SK-N-SH treated with all-trans-retinoic acid at 6 μM for 48 hours (cell line): Measurements from ENCODE around the gene CAMK4.

ENCODE experiments used
- ATAC-seq: fragments of 200-7000 bp; cut with Tn5 transposase; 3 replicates; pipeline ENCODE4 v1.9.1; 2020; ENCODE audit warnings: mild to moderate bottlenecking, moderate library complexity
- ARNTL ChIP-seq: fragments of 450-650 bp; formaldehyde crosslinking; IDR thresholded peaks from 2 replicates; pipeline ENCODE4 v1.5.0; 2020; ENCODE audit warnings: low read depth, mild to moderate bottlenecking, moderate library complexity, borderline replicate concordance
- BACH2 ChIP-seq: fragments of 250-450 bp; sonication (Bioruptor Pico); IDR thresholded peaks from 2 replicates; pipeline ENCODE4 v1.9.0; 2021; ENCODE audit warnings: mild to moderate bottlenecking, borderline replicate concordance
- CSDC2 ChIP-seq: fragments of 250-450 bp; sonication (Bioruptor Pico); IDR thresholded peaks from 2 replicates; pipeline ENCODE4 v1.5.0; 2020; ENCODE audit warnings: mild to moderate bottlenecking, moderate library complexity
- GLIS3 ChIP-seq: fragments of 250-450 bp; sonication (Bioruptor Pico); IDR thresholded peaks from 2 replicates; pipeline ENCODE4 v1.5.0; 2020; ENCODE audit warnings: mild to moderate bottlenecking, moderate library complexity
- ISL1 ChIP-seq: fragments of 250-450 bp; sonication (Bioruptor Pico); IDR thresholded peaks from 2 replicates; pipeline ENCODE4 v2.1.2; 2022; ENCODE audit warnings: mild to moderate bottlenecking, moderate library complexity
- OSR1 ChIP-seq: fragments of 250-450 bp; sonication (Bioruptor Pico); IDR thresholded peaks from 2 replicates; pipeline ENCODE4 v1.8.0; 2022; ENCODE audit warnings: moderate library complexity, mild to moderate bottlenecking, inconsistent platforms
- PPARA ChIP-seq: fragments of 250-450 bp; sonication (Bioruptor Pico); IDR thresholded peaks from 2 replicates; pipeline ENCODE4 v1.5.0; 2020; ENCODE audit warnings: mild to moderate bottlenecking, borderline replicate concordance
- RARB ChIP-seq: fragments of 250-450 bp; sonication (Bioruptor Pico); IDR thresholded peaks from 2 replicates; pipeline ENCODE4 v1.8.0; 2021; ENCODE audit warnings: mild to moderate bottlenecking, moderate library complexity
- SNAI2 ChIP-seq: fragments of 250-450 bp; sonication (Bioruptor Pico); IDR thresholded peaks from 2 replicates; pipeline ENCODE4 v1.5.0; 2020; ENCODE audit warnings: mild to moderate bottlenecking, moderate library complexity
- TCF4 ChIP-seq: fragments of 250-450 bp; sonication (Bioruptor Pico); IDR thresholded peaks from 2 replicates; pipeline ENCODE4 v1.8.0; 2021; ENCODE audit warnings: mild to moderate bottlenecking, moderate library complexity, borderline replicate concordance
- TOX ChIP-seq: fragments of 250-450 bp; sonication (Bioruptor Pico); IDR thresholded peaks from 2 replicates; pipeline ENCODE4 v1.8.0; 2021; ENCODE audit warnings: mild to moderate bottlenecking, moderate library complexity, borderline replicate concordance
- ZC3H10 ChIP-seq: fragments of 250-450 bp; sonication (Bioruptor Pico); IDR thresholded peaks from 2 replicates; pipeline ENCODE4 v1.5.1; 2021; ENCODE audit warnings: mild to moderate bottlenecking, moderate library complexity
- ZFP3 ChIP-seq: fragments of 250-450 bp; sonication (Bioruptor Pico); IDR thresholded peaks from 2 replicates; pipeline ENCODE4 v1.5.0; 2020; ENCODE audit warnings: mild to moderate bottlenecking, moderate library complexity
- ZFP30 ChIP-seq: fragments of 450-650 bp; formaldehyde crosslinking; IDR thresholded peaks from 2 replicates; pipeline ENCODE4 v1.5.0; 2022; ENCODE audit warnings: mild to moderate bottlenecking, moderate library complexity
- ZNF565 ChIP-seq: fragments of 450-650 bp; formaldehyde crosslinking; conservative IDR thresholded peaks from 2 replicates; pipeline ENCODE4 v1.5.0; 2020; ENCODE audit warnings: low read depth, mild to moderate bottlenecking, moderate library complexity
- ZNF70 ChIP-seq: fragments of 450-650 bp; formaldehyde crosslinking; IDR thresholded peaks from 2 replicates; pipeline ENCODE4 v1.5.0; 2020; ENCODE audit warnings: mild to moderate bottlenecking, moderate library complexity
- ZNF8 ChIP-seq: fragments of 450-650 bp; formaldehyde crosslinking; IDR thresholded peaks from 2 replicates; pipeline ENCODE4 v1.5.0; 2020; ENCODE audit warnings: mild to moderate bottlenecking, moderate library complexity
- TF ChIP-seq, protein P1 (sequence below): fragments of 250-450 bp; sonication (Bioruptor Pico); IDR thresholded peaks from 2 replicates; pipeline ENCODE4 v1.8.0; 2020; ENCODE audit warnings: mild to moderate bottlenecking, moderate library complexity, borderline replicate concordance
- TF ChIP-seq, protein P2 (sequence below): fragments of 250-450 bp; sonication (Bioruptor Pico); IDR thresholded peaks from 2 replicates; pipeline ENCODE4 v1.5.1; 2020; ENCODE audit warnings: low read depth, mild to moderate bottlenecking, moderate library complexity
- TF ChIP-seq, protein P3 (sequence below): fragments of 250-450 bp; sonication (Bioruptor Pico); IDR thresholded peaks from 2 replicates; pipeline ENCODE4 v1.5.0; 2020; ENCODE audit warnings: mild to moderate bottlenecking, moderate library complexity
- TF ChIP-seq, protein P4 (sequence below): fragments of 250-450 bp; sonication (Bioruptor Pico); IDR thresholded peaks from 2 replicates; pipeline ENCODE4 v1.8.0; 2021; ENCODE audit warnings: low read depth, mild to moderate bottlenecking, moderate library complexity, borderline replicate concordance

CAMK4 gene

DNA sequence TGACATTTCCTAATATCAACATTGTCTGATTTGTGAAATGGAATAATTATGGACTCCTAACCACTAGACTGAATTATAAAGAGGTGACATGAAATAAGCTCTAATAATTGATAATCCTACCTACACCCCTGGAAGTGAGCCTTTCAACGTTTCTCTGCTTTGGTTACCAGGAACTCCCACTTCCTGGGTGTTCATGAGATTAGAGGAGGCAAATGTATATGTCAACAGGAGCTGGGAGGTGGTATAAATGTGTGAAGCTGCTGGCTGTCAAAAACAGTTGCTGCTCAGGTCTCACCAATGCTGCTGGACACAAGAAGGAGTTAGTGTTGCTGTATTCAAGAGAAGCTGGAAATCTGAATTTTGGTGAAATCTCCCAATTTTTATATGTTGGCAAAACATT is 96.8 kb downstream of the CAMK4 start:
- TF ChIP-seq ZC3H10 (CRISPR knock-in tag): no peak
- TF ChIP-seq TCF4: no peak
- no peak for TF ChIP-seq ZNF8 (CRISPR knock-in tag)
- no peak for TF ChIP-seq GLIS3 (CRISPR knock-in tag)
- TF ChIP-seq TOX: no peak
- TF ChIP-seq RARB (CRISPR knock-in tag): no peak
- no peak for TF ChIP-seq BACH2 (CRISPR knock-in tag)
- TF ChIP-seq ZNF565 (CRISPR knock-in tag): no peak
- TF ChIP-seq, protein P1, sequence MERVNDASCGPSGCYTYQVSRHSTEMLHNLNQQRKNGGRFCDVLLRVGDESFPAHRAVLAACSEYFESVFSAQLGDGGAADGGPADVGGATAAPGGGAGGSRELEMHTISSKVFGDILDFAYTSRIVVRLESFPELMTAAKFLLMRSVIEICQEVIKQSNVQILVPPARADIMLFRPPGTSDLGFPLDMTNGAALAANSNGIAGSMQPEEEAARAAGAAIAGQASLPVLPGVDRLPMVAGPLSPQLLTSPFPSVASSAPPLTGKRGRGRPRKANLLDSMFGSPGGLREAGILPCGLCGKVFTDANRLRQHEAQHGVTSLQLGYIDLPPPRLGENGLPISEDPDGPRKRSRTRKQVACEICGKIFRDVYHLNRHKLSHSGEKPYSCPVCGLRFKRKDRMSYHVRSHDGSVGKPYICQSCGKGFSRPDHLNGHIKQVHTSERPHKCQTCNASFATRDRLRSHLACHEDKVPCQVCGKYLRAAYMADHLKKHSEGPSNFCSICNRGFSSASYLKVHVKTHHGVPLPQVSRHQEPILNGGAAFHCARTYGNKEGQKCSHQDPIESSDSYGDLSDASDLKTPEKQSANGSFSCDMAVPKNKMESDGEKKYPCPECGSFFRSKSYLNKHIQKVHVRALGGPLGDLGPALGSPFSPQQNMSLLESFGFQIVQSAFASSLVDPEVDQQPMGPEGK: no peak
- TF ChIP-seq, protein P2, sequence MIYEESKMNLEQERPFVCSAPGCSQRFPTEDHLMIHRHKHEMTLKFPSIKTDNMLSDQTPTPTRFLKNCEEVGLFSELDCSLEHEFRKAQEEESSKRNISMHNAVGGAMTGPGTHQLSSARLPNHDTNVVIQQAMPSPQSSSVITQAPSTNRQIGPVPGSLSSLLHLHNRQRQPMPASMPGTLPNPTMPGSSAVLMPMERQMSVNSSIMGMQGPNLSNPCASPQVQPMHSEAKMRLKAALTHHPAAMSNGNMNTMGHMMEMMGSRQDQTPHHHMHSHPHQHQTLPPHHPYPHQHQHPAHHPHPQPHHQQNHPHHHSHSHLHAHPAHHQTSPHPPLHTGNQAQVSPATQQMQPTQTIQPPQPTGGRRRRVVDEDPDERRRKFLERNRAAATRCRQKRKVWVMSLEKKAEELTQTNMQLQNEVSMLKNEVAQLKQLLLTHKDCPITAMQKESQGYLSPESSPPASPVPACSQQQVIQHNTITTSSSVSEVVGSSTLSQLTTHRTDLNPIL (CRISPR knock-in tag): no peak
- no peak for TF ChIP-seq ZFP3 (CRISPR knock-in tag)
- TF ChIP-seq ARNTL (CRISPR knock-in tag): no peak
- TF ChIP-seq, protein P3, sequence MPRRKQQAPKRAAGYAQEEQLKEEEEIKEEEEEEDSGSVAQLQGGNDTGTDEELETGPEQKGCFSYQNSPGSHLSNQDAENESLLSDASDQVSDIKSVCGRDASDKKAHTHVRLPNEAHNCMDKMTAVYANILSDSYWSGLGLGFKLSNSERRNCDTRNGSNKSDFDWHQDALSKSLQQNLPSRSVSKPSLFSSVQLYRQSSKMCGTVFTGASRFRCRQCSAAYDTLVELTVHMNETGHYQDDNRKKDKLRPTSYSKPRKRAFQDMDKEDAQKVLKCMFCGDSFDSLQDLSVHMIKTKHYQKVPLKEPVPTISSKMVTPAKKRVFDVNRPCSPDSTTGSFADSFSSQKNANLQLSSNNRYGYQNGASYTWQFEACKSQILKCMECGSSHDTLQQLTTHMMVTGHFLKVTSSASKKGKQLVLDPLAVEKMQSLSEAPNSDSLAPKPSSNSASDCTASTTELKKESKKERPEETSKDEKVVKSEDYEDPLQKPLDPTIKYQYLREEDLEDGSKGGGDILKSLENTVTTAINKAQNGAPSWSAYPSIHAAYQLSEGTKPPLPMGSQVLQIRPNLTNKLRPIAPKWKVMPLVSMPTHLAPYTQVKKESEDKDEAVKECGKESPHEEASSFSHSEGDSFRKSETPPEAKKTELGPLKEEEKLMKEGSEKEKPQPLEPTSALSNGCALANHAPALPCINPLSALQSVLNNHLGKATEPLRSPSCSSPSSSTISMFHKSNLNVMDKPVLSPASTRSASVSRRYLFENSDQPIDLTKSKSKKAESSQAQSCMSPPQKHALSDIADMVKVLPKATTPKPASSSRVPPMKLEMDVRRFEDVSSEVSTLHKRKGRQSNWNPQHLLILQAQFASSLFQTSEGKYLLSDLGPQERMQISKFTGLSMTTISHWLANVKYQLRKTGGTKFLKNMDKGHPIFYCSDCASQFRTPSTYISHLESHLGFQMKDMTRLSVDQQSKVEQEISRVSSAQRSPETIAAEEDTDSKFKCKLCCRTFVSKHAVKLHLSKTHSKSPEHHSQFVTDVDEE: no peak
- TF ChIP-seq PPARA (CRISPR knock-in tag): no peak
- TF ChIP-seq ZFP30: no peak
- no peak for ATAC-seq

DNA sequence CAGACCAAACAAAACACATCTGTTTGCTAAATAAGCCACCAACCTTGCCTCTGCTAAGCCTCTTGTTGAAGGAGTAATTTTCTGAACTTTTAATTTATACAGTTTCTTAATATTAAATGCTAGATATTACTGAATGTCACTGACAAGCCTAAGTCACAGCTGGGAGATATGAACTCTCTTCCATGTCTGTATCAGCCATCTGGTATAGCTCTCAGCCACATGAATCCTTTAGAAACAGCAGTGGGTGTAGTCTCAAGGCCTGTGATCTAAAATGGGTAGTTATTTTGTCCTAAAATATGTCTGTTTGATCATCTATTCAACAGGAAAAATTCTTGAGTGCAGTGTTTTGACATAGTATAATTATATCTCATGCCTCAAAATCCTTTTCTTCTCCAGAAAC is 97.2 kb downstream of the CAMK4 start:
- TF ChIP-seq ZFP30: no peak
- TF ChIP-seq TOX: no peak
- TF ChIP-seq, all 23 proteins: peak for 0
- no peak for ATAC-seq

DNA sequence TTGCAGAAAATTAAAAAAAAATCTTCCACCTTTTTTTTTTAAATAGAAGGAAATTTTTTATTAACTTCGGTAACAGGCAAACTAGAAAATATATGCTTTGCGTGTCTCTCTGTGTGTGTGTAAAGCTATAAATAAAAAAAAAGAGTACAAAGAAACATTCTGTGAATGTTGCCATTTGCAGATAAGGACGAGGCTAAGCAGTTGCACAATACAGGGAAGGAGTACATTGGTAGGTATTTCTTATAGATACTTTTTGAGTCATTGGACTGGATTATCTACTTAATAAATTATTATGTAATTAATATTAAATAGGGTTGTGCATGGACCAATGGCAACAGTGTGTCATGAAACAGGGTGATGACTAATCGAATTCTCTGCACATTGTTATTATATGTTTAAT is 102.4 kb downstream of the CAMK4 start:
- ATAC-seq: no peak
- TF ChIP-seq ZNF8 (CRISPR knock-in tag) (no peak), OSR1 (CRISPR knock-in tag) (no peak), ZC3H10 (CRISPR knock-in tag) (no peak), RARB (CRISPR knock-in tag) (no peak), TCF4 (no peak), ZNF70 (CRISPR knock-in tag) (no peak), ISL1 (CRISPR knock-in tag) (no peak), BACH2 (CRISPR knock-in tag) (no peak), SNAI2 (CRISPR knock-in tag) (no peak), CSDC2 (CRISPR knock-in tag) (no peak)
- TF ChIP-seq, protein P2 (CRISPR knock-in tag): no peak

DNA sequence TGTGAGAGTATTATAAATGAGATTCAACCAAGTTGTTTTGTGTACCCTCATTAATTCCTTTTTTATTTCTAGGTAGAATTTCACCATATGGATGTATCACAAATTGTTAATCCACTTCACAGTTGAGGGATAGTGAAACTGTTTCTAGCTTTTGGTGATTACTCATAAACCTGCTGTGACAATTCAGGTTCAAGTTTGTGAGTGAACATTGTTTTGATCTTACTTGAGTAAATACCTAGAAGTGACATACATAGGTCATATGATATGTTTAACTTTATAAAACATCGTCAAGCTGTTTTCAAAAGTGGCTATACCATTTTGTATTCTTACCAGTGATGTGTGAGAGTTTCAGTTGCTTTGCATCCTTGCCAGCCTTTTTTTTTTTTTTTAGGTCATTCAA is 112.9 kb downstream of the CAMK4 start:
- TF ChIP-seq, protein P2 (CRISPR knock-in tag): no peak
- TF ChIP-seq ZNF70 (CRISPR knock-in tag) (no peak), ZNF565 (CRISPR knock-in tag) (no peak), ZFP30 (no peak), PPARA (CRISPR knock-in tag) (no peak), SNAI2 (CRISPR knock-in tag) (no peak), ARNTL (CRISPR knock-in tag) (no peak), RARB (CRISPR knock-in tag) (no peak)
- TF ChIP-seq, protein P4, sequence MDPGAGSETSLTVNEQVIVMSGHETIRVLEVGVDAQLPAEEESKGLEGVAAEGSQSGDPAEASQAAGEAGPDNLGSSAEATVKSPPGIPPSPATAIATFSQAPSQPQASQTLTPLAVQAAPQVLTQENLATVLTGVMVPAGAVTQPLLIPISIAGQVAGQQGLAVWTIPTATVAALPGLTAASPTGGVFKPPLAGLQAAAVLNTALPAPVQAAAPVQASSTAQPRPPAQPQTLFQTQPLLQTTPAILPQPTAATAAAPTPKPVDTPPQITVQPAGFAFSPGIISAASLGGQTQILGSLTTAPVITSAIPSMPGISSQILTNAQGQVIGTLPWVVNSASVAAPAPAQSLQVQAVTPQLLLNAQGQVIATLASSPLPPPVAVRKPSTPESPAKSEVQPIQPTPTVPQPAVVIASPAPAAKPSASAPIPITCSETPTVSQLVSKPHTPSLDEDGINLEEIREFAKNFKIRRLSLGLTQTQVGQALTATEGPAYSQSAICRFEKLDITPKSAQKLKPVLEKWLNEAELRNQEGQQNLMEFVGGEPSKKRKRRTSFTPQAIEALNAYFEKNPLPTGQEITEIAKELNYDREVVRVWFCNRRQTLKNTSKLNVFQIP (CRISPR knock-in tag): no peak
- TF ChIP-seq, all 23 proteins: peak for 0
- no peak for ATAC-seq
